Left lung (tissue), 10 donors: ENCODE data around the gene RBM24. TPM values are rescaled to one million over a fixed set of nuclear protein-coding genes. Genes with fewer than 3 reads are reported as not detected.

ENCODE experiments used
- ATAC-seq: fragments of 200-7000 bp; cut with Tn5 transposase; one replicate; pipeline ENCODE4 v1.9.1; 2020; ENCODE audit warnings: moderate library complexity
- DNase-seq, 4 donors: peaks; one replicate each; pipeline ENCODE4 v3.0.0-alpha.2; 2013 to 2020
- H3K27ac ChIP-seq, 2 donors: fragments of 200-600 bp; sonication (generic) in 1 of 2; one replicate each; pipeline versions ENCODE4 v1.5.0 to v1.8.0; 2020 to 2021
- H3K27me3 ChIP-seq, 2 donors: fragments of 200-600 bp; sonication (generic) in 1 of 2; one replicate each; pipeline versions ENCODE4 v1.5.0 to v1.8.0; 2020 to 2021
- H3K36me3 ChIP-seq, 2 donors: fragments of 200-600 bp; sonication (generic) in 1 of 2; one replicate each; pipeline versions ENCODE4 v1.5.0 to v1.8.0; 2020 to 2021
- H3K4me1 ChIP-seq, 2 donors: fragments of 200-600 bp; one replicate each; pipeline ENCODE4 v1.8.0; 2021
- H3K4me3 ChIP-seq, 2 donors: fragments of 200-600 bp; sonication (generic) in 1 of 2; one replicate each; pipeline versions ENCODE4 v1.5.0 to v1.8.0; 2020 to 2021; ENCODE audit warnings: mild to moderate bottlenecking in 1 of 2
- H3K9me3 ChIP-seq, 2 donors: fragments of 200-600 bp; sonication (generic) in 1 of 2; one replicate each; pipeline versions ENCODE4 v1.5.0 to v1.8.0; 2020 to 2021
- CTCF ChIP-seq, 2 donors: fragments of 200-600 bp; sonication (generic) in 1 of 2; IDR thresholded peaks; one replicate each; pipeline versions ENCODE4 v1.5.0 to v1.8.0; 2021; ENCODE audit warnings: antibody characterized with exemption in 2 of 2
- intact Hi-C, 2 donors: fragments of 100-400 bp; cut with DNase I; formaldehyde crosslinking; loops; one replicate each; pipeline versions ENCODE4 v1.11.2 to v1.14.2; 2022
- polyA plus RNA-seq, 6 donors: library from polyadenylated mRNA; unstranded; fragments of 120-200 nt; gene quantifications; one replicate each; pipeline ENCODE4 v1.2.1, GENCODE V29; 2013; ENCODE audit not compliant: insufficient read length in 6 of 6
- total RNA-seq, 2 donors: library from RNA; stranded (reverse); fragmentation: NEBNext Ultra II Directional; extraction: Animal tissue kit (Norgen Biotek cat#: 25700); gene quantifications; one replicate each; pipeline ENCODE4 v1.2.1, GENCODE V29; 2021
- donor health status: DM: no; HTN: yes; CAD: no.
- donor health status: DM: no; HTN: no; CAD: no.

Gene RBM24
- total and polyA plus RNA-seq, 8 donors: 0.47 to 5.7 (median 4.4) TPM

GRCh38 chr6:17293395-17293794 lies 12.2 kb downstream of the RBM24 start:
- H3K36me3 ChIP-seq: no peaks in the 10 kb centered on the region
- intact Hi-C loops: no loop called here
- no peak overlapping the region for H3K4me3 ChIP-seq
- DNase-seq: no peak
- no peak for ATAC-seq
- no peaks in the 10 kb centered on the region for H3K4me1 ChIP-seq
- no peak for TF ChIP-seq CTCF (IDR thresholded peaks at IDR 0.05)
- no peaks in the 10 kb centered on the region for H3K9me3 ChIP-seq
- no peak overlapping the region for H3K27ac ChIP-seq
- peaks cover 0 to 12% of the 10 kb centered on the region in 2 donors for H3K27me3 ChIP-seq

- Histone ChIP-seq H3K4me3 (no peak overlapping the region), H3K36me3 (no peaks in the 10 kb centered on the region), H3K27me3 (no peaks in the 10 kb centered on the region), H3K4me1 (no peaks in the 10 kb centered on the region), H3K27ac (no peak overlapping the region), H3K9me3 (no peaks in the 10 kb centered on the region)
- ATAC-seq: peak; percentile 44
- intact Hi-C loops: no loop called here
- TF ChIP-seq CTCF (IDR thresholded peaks at IDR 0.05): no peak
- DNase-seq: peak in 1 of 4 donors; percentile 49
Observed at GRCh38 chr6:17297271-17298080, 16.3 kb downstream of the RBM24 start.

GRCh38 chr6:17298257-17298656 lies 17.1 kb downstream of the RBM24 start:
- intact Hi-C loops: no loop called here
- Histone ChIP-seq H3K36me3 (no peaks in the 10 kb centered on the region), H3K4me3 (no peak overlapping the region), H3K9me3 (no peaks in the 10 kb centered on the region), H3K27ac (no peak overlapping the region), H3K27me3 (no peaks in the 10 kb centered on the region), H3K4me1 (no peaks in the 10 kb centered on the region)
- DNase-seq (no peak), ATAC-seq (no peak)
- no peak for TF ChIP-seq CTCF (IDR thresholded peaks at IDR 0.05)

- TF ChIP-seq CTCF (IDR thresholded peaks at IDR 0.05): no peak
- no peaks in the 10 kb centered on the region for H3K4me1 ChIP-seq
- ATAC-seq (no peak), DNase-seq (no peak)
- H3K9me3 ChIP-seq: no peaks in the 10 kb centered on the region
- H3K36me3 ChIP-seq: no peaks in the 10 kb centered on the region
- H3K27me3 ChIP-seq: no peaks in the 10 kb centered on the region
- no peak overlapping the region for H3K27ac ChIP-seq
- no peak overlapping the region for H3K4me3 ChIP-seq
- intact Hi-C loops: no loop called here
Observed at GRCh38 chr6:17299222-17299621, 18.1 kb downstream of the RBM24 start.

GRCh38 chr6:17299750-17300149 lies 18.6 kb downstream of the RBM24 start:
- no peak for TF ChIP-seq CTCF (IDR thresholded peaks at IDR 0.05)
- Histone ChIP-seq H3K27ac (no peak overlapping the region), H3K4me1 (no peaks in the 10 kb centered on the region), H3K4me3 (no peak overlapping the region), H3K27me3 (no peaks in the 10 kb centered on the region), H3K9me3 (no peaks in the 10 kb centered on the region), H3K36me3 (no peaks in the 10 kb centered on the region)
- ATAC-seq: no peak
- no peak for DNase-seq
- intact Hi-C loops: no loop called here
